ENCODE results near the gene MRPL54. TPM values are rescaled to one million over a fixed set of nuclear protein-coding genes. Genes with fewer than 3 reads are reported as not detected.
A peak's percentile ranks its signal among the peaks of the same experiment; 100 is the strongest.

Gene MRPL54
- polyA plus RNA-seq, 1 donor from 2014 or later: 74.7 TPM

GRCh38 chr19:3785938-3786824 lies 23.7 kb downstream of the MRPL54 start, which contains the start of gene MATK:
Gene MATK (minus strand): TSS chr19:3786381. CDS start chr19:3785135, 1,246 bp downstream.
- H2AFZ ChIP-seq (ENCODE audit: low read depth, low read length): no peak within 1 kb of the TSS
- no peaks in the 10 kb centered on the region for H3K36me3 ChIP-seq (ENCODE audit: insufficient read depth, low read length)
- H3K9me3 ChIP-seq (ENCODE audit: low read length): peaks cover 5% of the 10 kb centered on the region
- peak within 1 kb of the TSS; percentile 55 for H3K9ac ChIP-seq (ENCODE audit: low read length)
- peak within 1 kb of the TSS; percentile 82 for H3K4me3 ChIP-seq (ENCODE audit: low read length)
- no peaks in the 10 kb centered on the region for H4K20me1 ChIP-seq (ENCODE audit: insufficient read depth)
- H3K4me2 ChIP-seq (ENCODE audit: low read length): no peak within 1 kb of the TSS
- H3K79me2 ChIP-seq (replicated peaks; ENCODE audit: insufficient read depth, low read length): no peaks in the 10 kb centered on the region
- peaks cover 37% of the 10 kb centered on the region for H3K27me3 ChIP-seq (ENCODE audit: insufficient read depth, low read depth, low read length)
- TF ChIP-seq MXI1 (conservative IDR thresholded peaks at IDR 0.05; ENCODE audit: poor library complexity, severe bottlenecking) (peak; percentile 33), EP300 (conservative IDR thresholded peaks at IDR 0.05; ENCODE audit: poor library complexity, severe bottlenecking) (no peak)
- H3K9me2 ChIP-seq (ENCODE audit: insufficient read depth, low read length): no peaks in the 10 kb centered on the region
- no peak within 1 kb of the TSS for H3K27ac ChIP-seq (ENCODE audit: low read length)
- no peaks in the 10 kb centered on the region for H3F3A ChIP-seq (ENCODE audit: insufficient read depth, low read length, poor library complexity, severe bottlenecking)

GRCh38 chr19:3788996-3789778 lies 26.7 kb downstream of the MRPL54 start:
- H2AFZ ChIP-seq (ENCODE audit: low read depth, low read length): no peak overlapping the region
- H3K27ac ChIP-seq (ENCODE audit: low read length): no peak overlapping the region
- H3K36me3 ChIP-seq (ENCODE audit: insufficient read depth, low read length): no peaks in the 10 kb centered on the region
- H3K9me2 ChIP-seq (ENCODE audit: insufficient read depth, low read length): no peaks in the 10 kb centered on the region
- no peak overlapping the region for H3K4me3 ChIP-seq (ENCODE audit: low read length)
- H3K4me2 ChIP-seq (ENCODE audit: low read length): no peak overlapping the region
- peaks cover 32% of the 10 kb centered on the region for H3K27me3 ChIP-seq (ENCODE audit: insufficient read depth, low read depth, low read length)
- no peak overlapping the region for H3K9ac ChIP-seq (ENCODE audit: low read length)
- no peaks in the 10 kb centered on the region for H3K79me2 ChIP-seq (replicated peaks; ENCODE audit: insufficient read depth, low read length)
- no peaks in the 10 kb centered on the region for H3K9me3 ChIP-seq (ENCODE audit: low read length)
- H3F3A ChIP-seq (ENCODE audit: insufficient read depth, low read length, poor library complexity, severe bottlenecking): no peaks in the 10 kb centered on the region
- no peaks in the 10 kb centered on the region for H4K20me1 ChIP-seq (ENCODE audit: insufficient read depth)
- TF ChIP-seq RAD21 (conservative IDR thresholded peaks at IDR 0.05) (no peak), POLR2AphosphoS5 (IDR thresholded peaks at IDR 0.05) (no peak), MXI1 (conservative IDR thresholded peaks at IDR 0.05; ENCODE audit: poor library complexity, severe bottlenecking) (no peak), REST (IDR thresholded peaks at IDR 0.05; ENCODE audit: borderline replicate concordance) (no peak), EP300 (conservative IDR thresholded peaks at IDR 0.05; ENCODE audit: poor library complexity, severe bottlenecking) (no peak), CTCF (IDR thresholded peaks at IDR 0.05; ENCODE audit: poor library complexity, severe bottlenecking) (no peak), SMC3 (conservative IDR thresholded peaks at IDR 0.05; ENCODE audit: poor library complexity) (no peak), EZH2 (IDR thresholded peaks at IDR 0.05; ENCODE audit: borderline replicate concordance, insufficient read depth, low read length, poor library complexity, severe bottlenecking) (no peak), TAF1 (IDR thresholded peaks at IDR 0.05; ENCODE audit: low read depth) (no peak)

All from neural cell (in vitro differentiated cells).